SK-N-SH (cell line): ENCODE measurements around the gene GRM2.

ENCODE experiments used
- CHD2 ChIP-seq: fragments of 150-350 bp; IDR thresholded peaks from 2 replicates; pipeline ENCODE4 v1.6.1; 2018; ENCODE audit warnings: low read length; ENCODE audit not compliant: partially characterized antibody
- CTCF ChIP-seq: fragments of 200-600 bp; sonication (generic); IDR thresholded peaks from 2 replicates; pipeline ENCODE4 v1.6.1; 2017; ENCODE audit warnings: antibody characterized with exemption, mild to moderate bottlenecking, moderate library complexity
- EP300 ChIP-seq, 2 experiments: IDR thresholded peaks; 2 replicates each; pipeline versions ENCODE4 v1.4.0 to v1.6.1; 2012; ENCODE audit warnings: borderline replicate concordance in 1 of 2, low read depth in 1 of 2, low read length in 1 of 2
- EZH2phosphoT487 ChIP-seq: fragments of 200-600 bp; sonication (generic); IDR thresholded peaks from 2 replicates; pipeline ENCODE4 v1.6.1; 2017; ENCODE audit warnings: low read depth, mixed run types, mild to moderate bottlenecking, antibody characterized with exemption, moderate library complexity, borderline replicate concordance
- FOSL2 ChIP-seq: IDR thresholded peaks from 2 replicates; pipeline ENCODE4 v1.4.0; 2012; ENCODE audit warnings: low read depth, mild to moderate bottlenecking, moderate library complexity, borderline replicate concordance
- FOXJ3 ChIP-seq: sonication (generic); formaldehyde crosslinking; IDR thresholded peaks from 2 replicates; pipeline ENCODE4 v1.5.1; 2020; ENCODE audit warnings: mild to moderate bottlenecking, missing genetic modification reagents
- NRF1 ChIP-seq: IDR thresholded peaks from 2 replicates; pipeline ENCODE4 v1.6.1; 2012; ENCODE audit warnings: low read depth, mild to moderate bottlenecking, low read length
- POLR2AphosphoS5 ChIP-seq: IDR thresholded peaks from 2 replicates; pipeline ENCODE4 v1.6.1; 2012; ENCODE audit warnings: low read depth, low read length
- RAD21 ChIP-seq: IDR thresholded peaks from 2 replicates; pipeline ENCODE4 v1.6.1; 2012; ENCODE audit warnings: mild to moderate bottlenecking, low read length
- RXRA ChIP-seq: IDR thresholded peaks from 2 replicates; pipeline ENCODE4 v1.4.0; 2012; ENCODE audit warnings: low read depth, mild to moderate bottlenecking, borderline replicate concordance
- SIN3A ChIP-seq: IDR thresholded peaks from 2 replicates; pipeline ENCODE4 v1.6.1; 2012; ENCODE audit warnings: low read depth, mild to moderate bottlenecking, low read length, moderate library complexity, borderline replicate concordance
- TAF1 ChIP-seq: IDR thresholded peaks from 2 replicates; pipeline ENCODE4 v1.6.1; 2012; ENCODE audit warnings: low read depth, mild to moderate bottlenecking, low read length, moderate library complexity, borderline replicate concordance
- USF1 ChIP-seq: IDR thresholded peaks from 2 replicates; pipeline ENCODE4 v1.4.0; 2012; ENCODE audit warnings: low read depth, borderline replicate concordance
- USF2 ChIP-seq: fragments of 150-350 bp; IDR thresholded peaks from 2 replicates; pipeline ENCODE4 v1.6.1; 2017; ENCODE audit warnings: antibody characterized with exemption, low read length, low read depth, borderline replicate concordance

- TF ChIP-seq CTCF (no peak), EZH2phosphoT487 (no peak), FOSL2 (no peak), POLR2AphosphoS5 (no peak), RAD21 (no peak), TAF1 (no peak), EP300 (IDR thresholded peaks at IDR 0.05; ENCODE audit: borderline replicate concordance in 1 of 2, low read depth in 1 of 2, low read length in 1 of 2) (no peak), NRF1 (no peak), FOXJ3 (no peak), RXRA (no peak), CHD2 (no peak), USF2 (no peak), SIN3A (no peak), USF1 (no peak)
Observed at GRCh38 chr3:51679777-51680176, 27.1 kb upstream of the GRM2 start.
